Measurements from ENCODE around the gene NRP2. TPM values are rescaled to one million over a fixed set of nuclear protein-coding genes. Genes with fewer than 3 reads are reported as not detected.
A peak's percentile ranks its signal among the peaks of the same experiment; 100 is the strongest.

NRP2 gene
- total and polyA plus RNA-seq, 4 donors: 3.8 to 17.7 (median 12.2) TPM

- H3K9me3 ChIP-seq (ENCODE audit: control insufficient read depth in 4 of 4, low read length in 3 of 4): no peaks in the 10 kb centered on the region
- H3K36me3 ChIP-seq (ENCODE audit: control insufficient read depth in 4 of 4, insufficient read depth in 3 of 4, low read depth in 1 of 4, low read length in 3 of 4): no peaks in the 10 kb centered on the region
- no peak overlapping the region for H3K4me3 ChIP-seq (ENCODE audit: low read depth in 1 of 3, low read length in 3 of 3)
- TF ChIP-seq YY1 (IDR thresholded peaks at IDR 0.05) (no peak), CTCF (IDR thresholded peaks at IDR 0.05; ENCODE audit: low read depth, low read length, missing input control) (no peak), MAX (IDR thresholded peaks at IDR 0.05) (no peak), RAD21 (IDR thresholded peaks at IDR 0.05) (no peak), NR2F2 (IDR thresholded peaks at IDR 0.05) (peak; percentile 78), HNF4A (conservative IDR thresholded peaks at IDR 0.05) (no peak), ZBTB33 (IDR thresholded peaks at IDR 0.05) (no peak), REST (IDR thresholded peaks at IDR 0.05) (no peak)
- 83% methylated on average over 5 of the region's 5 CpGs for WGBS
- no peaks in the 10 kb centered on the region for H3K27me3 ChIP-seq (ENCODE audit: control insufficient read depth in 4 of 4, insufficient read depth in 4 of 4, low read length in 3 of 4)
- no peak overlapping the region for H3K9ac ChIP-seq (ENCODE audit: low read depth in 1 of 2, low read length in 2 of 2)
- no peak overlapping the region for H3K27ac ChIP-seq (ENCODE audit: low read depth in 1 of 2, low read length in 2 of 2)
- DNase-seq (ENCODE audit: low spot score): no peak
- no peaks in the 10 kb centered on the region for H3K4me1 ChIP-seq (ENCODE audit: control insufficient read depth in 4 of 4, insufficient read depth in 4 of 4, low read length in 3 of 4)
Observed at GRCh38 chr2:205758500-205758899, 76.2 kb downstream of the NRP2 start.

- no peaks in the 10 kb centered on the region for H3K4me1 ChIP-seq (ENCODE audit: control insufficient read depth in 4 of 4, insufficient read depth in 4 of 4, low read length in 3 of 4)
- H3K36me3 ChIP-seq (ENCODE audit: control insufficient read depth in 4 of 4, insufficient read depth in 3 of 4, low read depth in 1 of 4, low read length in 3 of 4): no peaks in the 10 kb centered on the region
- TF ChIP-seq RAD21 (IDR thresholded peaks at IDR 0.05): no peak
- no peak for TF ChIP-seq NR2F2 (IDR thresholded peaks at IDR 0.05)
- TF ChIP-seq CTCF (IDR thresholded peaks at IDR 0.05; ENCODE audit: low read depth, low read length, missing input control): no peak
- TF ChIP-seq FOXA2 (IDR thresholded peaks at IDR 0.05): no peak
- no peak for TF ChIP-seq FOXA1 (IDR thresholded peaks at IDR 0.05)
- no peak for TF ChIP-seq ATF3 (IDR thresholded peaks at IDR 0.05)
- TF ChIP-seq JUND (IDR thresholded peaks at IDR 0.05): no peak
- TF ChIP-seq MAX (IDR thresholded peaks at IDR 0.05): no peak
- no peak for TF ChIP-seq ZBTB33 (IDR thresholded peaks at IDR 0.05)
- TF ChIP-seq TAF1 (conservative IDR thresholded peaks at IDR 0.05): no peak
- H3K27ac ChIP-seq (ENCODE audit: low read depth in 1 of 2, low read length in 2 of 2): no peak overlapping the region
- no peaks in the 10 kb centered on the region for H3K9me3 ChIP-seq (ENCODE audit: control insufficient read depth in 4 of 4, low read length in 3 of 4)
- 82% methylated on average over 4 of the region's 4 CpGs for WGBS
- DNase-seq (ENCODE audit: low spot score): no peak
- H3K4me3 ChIP-seq (ENCODE audit: low read depth in 1 of 3, low read length in 3 of 3): no peak overlapping the region
- peaks cover 0 to 3% (median 0%) of the 10 kb centered on the region in 4 donors for H3K27me3 ChIP-seq (ENCODE audit: control insufficient read depth in 4 of 4, insufficient read depth in 4 of 4, low read length in 3 of 4)
- no peak overlapping the region for H3K9ac ChIP-seq (ENCODE audit: low read depth in 1 of 2, low read length in 2 of 2)
Observed at GRCh38 chr2:205759257-205759656, 77.0 kb downstream of the NRP2 start.
